PC-9 (cell line): Measurements from ENCODE around the gene PLAGL1. TPM values are rescaled to one million over a fixed set of nuclear protein-coding genes. Genes with fewer than 3 reads are reported as not detected.
"Not testable (repeated sequence)": the region's sequence is repeated elsewhere in the genome, so short reads cannot be mapped to it uniquely, and the experiment has no call there.

Experiments
- BruUV-seq: library from RNA; stranded (reverse); fragments of 400-500 nt; replicated peaks from 2 replicates; lab custom pipeline; 2021; lab: Mats Ljungman, UMichigan
- CTCF ChIA-PET: fragments of 300-600 bp; sonication (Branson Sonifier 250); formaldehyde crosslinking; loops from one replicate; lab custom pipeline; 2022; ENCODE audit warnings: antibody characterized with exemption; lab: Charles Lee
- POLR2A ChIA-PET: fragments of 300-600 bp; sonication (Branson Sonifier 250); formaldehyde crosslinking; loops from one replicate; lab custom pipeline; 2022; ENCODE audit warnings: antibody characterized with exemption; ENCODE audit not compliant: unreplicated experiment; lab: Charles Lee
- DNase-seq, 2 experiments: peaks; one replicate each; pipeline versions ENCODE4 v3.0.0 to v3.0.0-alpha.2; 2015 to 2022; ENCODE audit warnings: mixed read lengths in 1 of 2
- H2AFZ ChIP-seq: fragments of 200-600 bp; sonication (generic); 2 replicates; pipeline ENCODE4 v1.8.1; 2017; ENCODE audit warnings: antibody characterized with exemption
- H3F3A ChIP-seq: fragments of 200-600 bp; sonication (generic); 2 replicates; pipeline ENCODE4 v1.8.1; 2017; ENCODE audit warnings: antibody characterized with exemption, mild to moderate bottlenecking, low read depth; ENCODE audit not compliant: insufficient read depth
- H3K27ac ChIP-seq: fragments of 200-600 bp; sonication (generic); 2 replicates; pipeline ENCODE4 v1.6.1; 2016; ENCODE audit warnings: mixed run types
- H3K27me3 ChIP-seq: fragments of 200-600 bp; sonication (generic); 2 replicates; pipeline ENCODE4 v1.6.1; 2016; ENCODE audit warnings: low read depth, mixed run types; ENCODE audit not compliant: insufficient read depth
- H3K36me3 ChIP-seq: fragments of 200-600 bp; sonication (generic); 2 replicates; pipeline ENCODE4 v1.6.1; 2016; ENCODE audit warnings: low read depth, mixed run types
- H3K4me1 ChIP-seq: fragments of 200-600 bp; sonication (generic); replicated peaks from 2 replicates; pipeline ENCODE4 v1.6.1; 2016; ENCODE audit warnings: mixed run types; ENCODE audit not compliant: insufficient read depth
- H3K4me2 ChIP-seq: fragments of 200-600 bp; sonication (generic); 2 replicates; pipeline ENCODE4 v1.6.1; 2017; ENCODE audit warnings: mixed run types
- H3K4me3 ChIP-seq: fragments of 200-600 bp; sonication (generic); 2 replicates; pipeline ENCODE4 v1.6.1; 2016; ENCODE audit warnings: mixed run types
- H3K79me2 ChIP-seq: fragments of 200-600 bp; sonication (generic); 2 replicates; pipeline ENCODE4 v1.6.1; 2017; ENCODE audit warnings: low read depth, mixed run types
- H3K9me2 ChIP-seq: fragments of 200-600 bp; sonication (generic); 2 replicates; pipeline ENCODE4 v1.8.1; 2017; ENCODE audit warnings: mild to moderate bottlenecking; ENCODE audit not compliant: insufficient read depth
- H3K9me3 ChIP-seq: fragments of 200-600 bp; sonication (generic); 2 replicates; pipeline ENCODE4 v1.8.1; 2016; ENCODE audit warnings: low read depth; ENCODE audit not compliant: insufficient read depth
- H4K20me1 ChIP-seq: fragments of 200-600 bp; sonication (generic); 2 replicates; pipeline ENCODE4 v1.8.1; 2017; ENCODE audit not compliant: insufficient read depth
- CTCF ChIP-seq: fragments of 200-600 bp; sonication (generic); conservative IDR thresholded peaks from 2 replicates; pipeline ENCODE4 v1.6.1; 2017; ENCODE audit warnings: mixed run types, antibody characterized with exemption, mild to moderate bottlenecking, moderate library complexity
- EZH2 ChIP-seq: fragments of 200-600 bp; sonication (generic); IDR thresholded peaks from 2 replicates; pipeline ENCODE4 v1.8.0; 2017; ENCODE audit warnings: antibody characterized with exemption, low read depth
- intact Hi-C: fragments of 100-400 bp; cut with micrococcal nuclease; formaldehyde crosslinking; loops from one replicate; pipeline ENCODE4 v1.10.0; 2022; ENCODE audit not compliant: unreplicated experiment
- total RNA-seq: library from RNA; stranded (reverse); gene quantifications from 2 replicates; pipeline ENCODE4 v1.2.3, GENCODE V29; 2021

Gene PLAGL1
- total RNA-seq, 1 experiment from 2014 or later = 8.3 TPM

GRCh38 chr6:144012534-144012933 lies 4.5 kb upstream of the PLAGL1 start:
- Histone ChIP-seq H3K4me1 (no peaks in the 10 kb centered on the region), H3K36me3 (no peaks in the 10 kb centered on the region), H3F3A (no peaks in the 10 kb centered on the region), H3K27ac (no peak overlapping the region), H2AFZ (no peak overlapping the region), H3K9me3 (peaks cover 3% of the 10 kb centered on the region; the same call in 1 of the 2 replicates), H3K4me2 (no peak overlapping the region), H3K79me2 (no peaks in the 10 kb centered on the region), H3K4me3 (no peak overlapping the region), H3K27me3 (peaks cover 4% of the 10 kb centered on the region; the same call in 1 of the 2 replicates), H4K20me1 (no peaks in the 10 kb centered on the region), H3K9me2 (no peaks in the 10 kb centered on the region)
- TF ChIP-seq CTCF = no peak
- no peak for TF ChIP-seq EZH2
- no peak for DNase-seq
- ChIA-PET POLR2A (no interaction called here), CTCF (interaction anchor here (1.9 to 2.2 kb wide), 2 partner anchors 70 to 437 kb away, joined by 5 to 10 read pairs; no protein-coding TSS in a partner anchor)
- intact Hi-C loops = loop anchor here (2.0 to 10.0 kb wide), 4 partner anchors 268 to 1318 kb away; partner anchors contain the start of genes FUCA2 and PHACTR2
- no TSS peak for BruUV-seq

- POLR2A ChIA-PET, H3K4me1 ChIP-seq, H3K79me2 ChIP-seq, H3K27me3 ChIP-seq, DNase-seq, H4K20me1 ChIP-seq, H3F3A ChIP-seq, CTCF ChIA-PET, H2AFZ ChIP-seq, H3K36me3 ChIP-seq, BruUV-seq, H3K4me2 ChIP-seq, H3K9me3 ChIP-seq, H3K9me2 ChIP-seq, H3K27ac ChIP-seq, H3K4me3 ChIP-seq: not testable (repeated sequence)
- intact Hi-C loops = loop anchor here (5.0 to 10.0 kb wide), 5 partner anchors 67 to 1315 kb away; partner anchors contain the start of genes LTV1 and PHACTR2
These were observed 1.6 kb upstream of the PLAGL1 start for GRCh38 chr6:144009628-144010027.

GRCh38 chr6:144008846-144009245 lies 787 bp upstream of the PLAGL1 start:
- 0 out of 2 replicates have a peak, but pooled peaks cover 5% of the 10 kb centered on the region for H3K4me1 ChIP-seq
- no peak overlapping the region for H3K27ac ChIP-seq
- H4K20me1 ChIP-seq = no peaks in the 10 kb centered on the region
- H3K27me3 ChIP-seq = peaks cover 4% of the 10 kb centered on the region; the same call in 1 of the 2 replicates
- H3K4me2 ChIP-seq = no peak overlapping the region
- no peak for TF ChIP-seq CTCF
- no peak for TF ChIP-seq EZH2
- no TSS peak for BruUV-seq
- peaks cover 3% of the 10 kb centered on the region; the same call in 1 of the 2 replicates for H3K9me3 ChIP-seq
- no peaks in the 10 kb centered on the region for H3F3A ChIP-seq
- ChIA-PET POLR2A (no interaction called here), CTCF (no interaction called here)
- H3K9me2 ChIP-seq = no peaks in the 10 kb centered on the region
- intact Hi-C loops = loop anchor here (5.0 kb wide), 2 partner anchors 67 to 167 kb away; partner anchors contain the start of gene LTV1
- H2AFZ ChIP-seq = no peak overlapping the region
- H3K36me3 ChIP-seq = no peaks in the 10 kb centered on the region
- DNase-seq = no peak
- H3K4me3 ChIP-seq = no peak overlapping the region
- no peaks in the 10 kb centered on the region for H3K79me2 ChIP-seq
